Endometrial microvascular endothelial cells (primary cell): Measurements from ENCODE around the gene FOSL2. TPM values are rescaled to one million over a fixed set of nuclear protein-coding genes. Genes with fewer than 3 reads are reported as not detected.

ENCODE experiments used
- in situ Hi-C: cut with HindIII; loops from 2 replicates; pipeline ENCODE4 v1.10.0; 2017; ENCODE audit warnings: low sequenced_read_pairs, low pct_unique_long_range_greater_than_20kb; ENCODE audit errors: inconsistent ontology term
- total RNA-seq: library from RNA; depleted of rRNA; stranded (reverse); fragments of >200 nt; gene quantifications from one replicate; pipeline ENCODE4 v1.2.3, GENCODE V29; 2015; ENCODE audit errors: inconsistent ontology term

FOSL2 gene
- total RNA-seq, 1 donor from 2014 or later: 70.6 TPM

DNA sequence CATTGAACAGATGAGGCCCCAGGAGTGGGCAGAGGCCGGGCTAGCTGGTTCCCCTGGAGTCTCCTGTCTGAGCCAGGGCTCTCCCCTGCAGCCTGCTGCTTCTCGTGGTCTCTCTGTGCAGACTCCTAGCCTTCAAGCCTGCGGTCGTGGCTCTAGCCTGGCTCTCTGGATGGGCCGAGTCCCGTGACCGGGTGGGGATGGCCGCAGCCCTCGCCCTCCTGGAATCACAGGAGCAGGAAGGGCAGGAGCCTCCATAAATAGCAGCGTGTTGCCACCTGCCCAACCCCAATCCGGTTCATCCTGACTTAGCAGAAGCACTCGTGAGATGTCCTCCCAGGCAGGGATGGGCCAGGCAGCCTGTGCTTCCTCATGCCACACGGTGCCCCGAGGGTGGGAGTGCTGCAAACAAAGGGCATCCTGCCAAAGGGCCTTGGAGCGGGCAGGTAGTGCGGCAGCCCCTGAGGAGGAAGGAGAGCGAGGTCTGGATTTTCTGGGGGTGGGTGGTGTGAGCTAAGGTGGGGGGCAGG, 43.9 kb downstream of the FOSL2 start:
- in situ Hi-C loops: no loop called here

DNA sequence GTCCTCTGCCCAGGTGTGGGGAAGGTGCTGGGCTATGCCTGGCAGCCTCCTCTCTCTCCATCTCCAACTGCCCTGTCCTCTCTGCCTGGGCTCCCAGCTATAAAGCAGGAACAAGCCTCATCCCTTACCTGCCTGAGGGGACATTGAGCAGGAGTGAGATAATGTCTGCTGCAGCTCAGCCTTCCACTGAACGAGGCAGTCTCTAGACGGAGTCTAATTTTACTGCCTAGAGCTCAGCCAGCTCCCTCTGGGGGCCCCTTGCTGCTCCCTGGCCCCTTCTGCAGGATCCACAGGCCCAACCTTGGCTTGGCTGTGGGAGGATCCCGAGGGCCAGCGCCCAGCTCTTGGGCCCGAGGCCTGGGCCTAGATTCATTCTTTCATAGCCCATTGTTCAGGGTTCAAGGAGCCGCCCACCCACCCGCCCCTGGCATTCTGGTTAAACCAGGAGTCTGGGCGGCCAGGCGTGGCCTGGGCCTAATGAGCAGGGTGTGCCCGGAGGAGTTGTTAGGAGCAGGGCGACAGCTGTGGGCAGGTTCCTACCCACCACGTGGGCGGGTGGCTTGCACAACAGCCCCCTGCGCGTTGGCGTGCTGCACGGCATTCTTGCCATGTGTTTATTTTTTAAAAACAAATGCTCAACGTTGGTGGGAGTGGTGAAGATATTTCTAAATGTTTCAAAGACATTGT, 44.6 kb downstream of the FOSL2 start:
- in situ Hi-C loops: no loop called here

DNA sequence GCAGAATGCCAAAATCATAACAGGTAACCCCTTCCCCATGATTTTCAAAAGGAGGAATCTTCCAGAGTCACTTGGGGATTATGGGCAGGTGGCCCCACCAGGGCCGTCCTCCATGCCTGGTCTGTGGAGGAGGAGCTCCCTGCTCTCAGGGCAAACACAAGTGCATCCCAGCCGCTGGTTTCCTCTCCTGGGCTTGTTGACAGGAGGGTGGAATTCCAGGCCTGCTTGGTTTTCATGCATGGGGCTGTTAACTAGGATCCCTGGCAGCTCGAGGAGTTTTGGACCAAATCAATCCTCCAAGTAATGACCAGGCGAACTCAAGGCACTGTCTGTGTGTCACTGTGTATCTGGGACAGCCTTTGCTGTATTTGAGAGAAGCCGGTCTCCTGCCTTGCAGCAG, 45.3 kb downstream of the FOSL2 start:
- in situ Hi-C loops: no loop called here

DNA sequence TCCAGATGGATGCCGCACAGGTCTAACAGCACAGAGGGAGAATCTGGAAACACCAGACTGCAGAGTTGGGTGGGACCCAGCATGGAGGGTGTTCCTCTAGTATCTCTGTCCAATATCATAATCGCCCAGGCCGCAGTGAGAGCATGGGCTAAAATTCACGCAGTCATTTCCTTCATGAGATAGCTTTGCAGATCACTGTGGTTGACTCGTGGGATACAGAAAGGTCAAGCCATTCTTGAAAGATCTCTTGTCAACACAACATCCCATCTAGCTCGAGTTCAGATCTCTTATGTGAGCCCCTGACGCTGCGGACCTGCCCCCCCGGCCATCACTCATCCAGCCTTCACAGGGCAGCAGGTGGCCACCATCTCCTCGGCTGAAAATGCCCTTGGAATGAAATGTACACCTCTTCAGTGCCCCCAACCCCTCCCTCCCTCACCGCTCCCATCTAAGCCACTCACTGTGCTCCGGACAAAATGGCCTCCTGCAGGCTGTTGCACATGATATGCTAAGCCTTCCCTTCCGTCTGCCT, 45.9 kb downstream of the FOSL2 start:
- in situ Hi-C loops: no loop called here

DNA sequence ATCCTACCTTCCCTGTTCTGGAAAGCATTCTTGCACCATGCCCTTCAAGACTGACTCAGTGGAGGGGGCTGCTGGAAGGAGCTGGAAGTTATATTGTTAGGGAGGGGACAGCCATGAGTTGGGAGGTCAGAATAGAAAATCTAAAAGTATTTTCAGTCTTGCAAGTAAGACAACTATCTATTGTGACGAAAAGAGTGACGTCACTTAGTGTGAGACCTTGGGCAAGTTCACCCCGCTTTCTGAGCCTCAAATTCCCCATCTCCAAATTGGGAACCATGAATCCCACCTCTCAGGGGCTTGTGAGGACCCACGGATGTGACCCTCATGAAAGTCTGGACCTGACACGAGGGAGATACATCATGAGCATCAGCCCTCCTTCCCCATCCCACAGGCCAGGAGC, 46.5 kb downstream of the FOSL2 start:
- in situ Hi-C loops: no loop called here

- in situ Hi-C loops: no loop called here
Measured at GRCh38 chr2:28439763-28440162, 47.1 kb downstream of the FOSL2 start.

- in situ Hi-C loops: no loop called here
Measured at GRCh38 chr2:28442328-28442727, 49.7 kb downstream of the FOSL2 start.

DNA sequence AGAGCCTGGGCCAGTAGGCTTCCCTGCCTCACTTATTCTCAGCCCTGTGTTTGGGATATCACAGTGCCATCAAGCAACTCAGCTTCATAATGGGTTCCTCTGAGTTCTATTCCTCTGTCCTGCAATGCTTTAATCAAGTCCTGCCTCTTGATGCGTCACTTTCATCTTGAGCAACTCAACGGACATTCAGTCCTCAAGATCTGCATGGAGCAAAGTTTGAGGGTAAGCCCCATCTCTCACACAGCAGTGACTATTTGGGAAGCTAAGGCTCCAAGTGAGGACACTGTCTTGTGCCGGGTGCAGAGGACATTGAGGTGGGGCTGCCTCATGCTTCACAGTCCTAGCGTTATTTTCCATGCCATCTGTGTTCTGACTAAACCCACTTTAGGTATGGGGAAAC, 52.3 kb downstream of the FOSL2 start:
- in situ Hi-C loops: no loop called here

DNA sequence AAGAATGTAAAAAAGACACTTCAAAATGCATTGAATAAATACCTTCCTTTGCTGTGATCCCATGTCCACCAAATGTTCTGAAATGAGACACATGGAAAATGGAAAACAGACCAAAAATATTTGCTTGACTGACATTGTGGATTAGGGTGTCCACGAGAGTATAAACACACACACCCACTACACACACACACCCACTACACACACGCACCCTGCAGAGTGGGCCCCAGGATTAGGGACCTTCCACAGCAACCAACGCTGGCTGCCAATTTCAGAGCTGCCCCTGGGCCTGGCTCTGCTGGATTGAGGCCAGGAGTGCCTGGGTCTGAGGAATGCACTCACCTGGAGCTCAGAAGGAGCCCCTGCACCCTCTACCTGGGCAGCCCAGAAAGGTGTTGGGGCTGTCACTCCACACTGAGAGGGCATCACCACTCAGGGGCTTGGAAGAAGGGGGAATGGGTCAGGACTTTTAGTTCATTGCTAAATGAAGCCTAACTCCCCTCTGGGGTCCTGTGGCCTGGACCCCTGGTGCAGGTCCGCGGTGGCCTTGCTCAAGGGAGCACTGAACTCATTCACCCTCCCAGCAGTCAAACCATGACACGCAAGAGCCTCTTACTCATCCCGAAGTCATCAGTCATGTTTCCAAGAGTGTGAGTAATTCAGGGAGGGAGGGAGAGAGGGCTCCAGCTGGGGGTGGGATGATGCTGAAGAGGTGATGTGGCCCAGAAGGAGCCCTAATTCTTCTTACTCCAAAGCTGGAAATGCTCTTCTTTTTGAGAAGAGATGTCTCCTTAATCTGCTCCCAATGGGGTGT, 53.0 kb downstream of the FOSL2 start:
- in situ Hi-C loops: no loop called here

GRCh38 chr2:28446531-28446930, 53.9 kb downstream of the FOSL2 start:
- in situ Hi-C loops: no loop called here

GRCh38 chr2:28447086-28447485, 54.4 kb downstream of the FOSL2 start:
- in situ Hi-C loops: no loop called here

GRCh38 chr2:28447943-28448792, 55.5 kb downstream of the FOSL2 start:
- in situ Hi-C loops: no loop called here

DNA sequence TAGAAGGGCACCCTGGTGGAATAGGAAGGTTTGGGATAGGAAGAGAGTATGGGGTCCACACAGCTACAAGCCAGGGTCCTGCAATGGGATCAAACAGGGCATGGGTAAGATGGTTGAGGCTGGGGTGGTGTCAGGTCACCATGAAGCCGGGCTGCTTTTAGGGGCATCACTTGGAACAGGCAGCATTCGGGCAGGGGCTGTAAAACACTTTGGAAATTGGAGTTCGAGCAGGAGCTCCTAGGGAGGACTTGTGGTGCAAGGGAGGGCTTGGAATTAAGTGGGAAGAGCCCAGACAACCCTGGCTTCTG, 56.1 kb downstream of the FOSL2 start:
- in situ Hi-C loops: no loop called here

DNA sequence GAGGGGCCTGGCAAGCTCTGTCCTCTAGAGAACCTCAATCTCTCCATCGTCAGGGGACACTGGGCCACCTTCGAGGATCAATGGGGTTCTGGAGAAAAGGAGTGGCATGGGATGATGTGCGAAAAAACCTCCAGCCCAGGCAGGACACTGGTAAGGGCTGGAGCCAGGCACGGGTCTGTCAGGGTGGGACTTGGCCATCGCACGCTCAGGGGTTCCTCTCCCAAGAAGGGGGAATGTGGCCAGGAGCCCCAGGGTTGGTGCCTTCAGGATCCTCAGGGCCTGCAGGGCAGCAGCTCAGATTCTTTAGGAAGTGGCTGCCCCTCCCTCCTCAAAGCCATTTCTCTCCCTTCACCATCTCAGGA, 56.4 kb downstream of the FOSL2 start:
- in situ Hi-C loops: no loop called here

DNA sequence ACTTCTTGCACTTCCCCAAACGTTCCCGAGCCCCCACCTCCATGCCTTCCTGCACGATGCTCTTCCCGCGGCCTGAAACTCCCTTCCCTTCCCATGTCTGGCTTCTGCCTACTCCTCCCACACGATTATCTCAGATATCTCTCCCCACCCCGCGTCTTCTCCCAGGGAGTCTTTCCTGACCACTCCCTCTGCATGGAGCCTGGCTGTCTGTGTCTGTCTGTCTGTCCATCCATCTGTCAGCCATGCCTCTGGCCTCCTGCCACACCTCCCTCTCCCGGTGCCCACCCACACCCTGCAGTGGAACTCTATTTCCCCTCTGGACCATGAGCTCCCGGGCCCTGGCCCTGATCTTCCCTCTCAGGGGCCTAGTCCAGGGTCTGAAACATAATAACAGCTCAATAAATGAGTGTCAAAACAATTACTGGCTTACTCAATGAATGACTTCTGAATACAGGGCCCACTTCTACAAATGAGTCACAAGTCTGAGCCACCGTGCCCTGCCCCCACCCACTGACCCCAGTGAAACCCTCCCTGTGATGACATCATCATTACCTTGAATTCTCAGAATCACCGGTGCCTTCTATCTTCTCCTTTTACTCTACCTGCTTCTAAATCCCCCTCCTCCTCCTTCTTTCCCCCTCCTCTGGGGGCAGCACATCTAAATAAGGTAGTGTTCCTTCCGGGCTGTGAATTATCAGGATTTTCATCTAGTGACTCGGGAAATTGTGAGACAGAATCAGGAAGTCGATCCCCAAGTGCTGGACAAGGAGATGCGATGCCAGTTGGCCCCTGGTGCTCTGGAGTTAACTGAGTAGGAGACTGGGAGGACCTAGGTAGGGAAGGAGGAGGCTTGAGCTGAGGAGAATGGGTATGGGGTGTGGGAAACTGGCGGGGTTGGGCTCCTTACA, 57.1 kb downstream of the FOSL2 start:
- in situ Hi-C loops: no loop called here

GRCh38 chr2:28450901-28451565, 58.4 kb downstream of the FOSL2 start:
- in situ Hi-C loops: no loop called here

DNA sequence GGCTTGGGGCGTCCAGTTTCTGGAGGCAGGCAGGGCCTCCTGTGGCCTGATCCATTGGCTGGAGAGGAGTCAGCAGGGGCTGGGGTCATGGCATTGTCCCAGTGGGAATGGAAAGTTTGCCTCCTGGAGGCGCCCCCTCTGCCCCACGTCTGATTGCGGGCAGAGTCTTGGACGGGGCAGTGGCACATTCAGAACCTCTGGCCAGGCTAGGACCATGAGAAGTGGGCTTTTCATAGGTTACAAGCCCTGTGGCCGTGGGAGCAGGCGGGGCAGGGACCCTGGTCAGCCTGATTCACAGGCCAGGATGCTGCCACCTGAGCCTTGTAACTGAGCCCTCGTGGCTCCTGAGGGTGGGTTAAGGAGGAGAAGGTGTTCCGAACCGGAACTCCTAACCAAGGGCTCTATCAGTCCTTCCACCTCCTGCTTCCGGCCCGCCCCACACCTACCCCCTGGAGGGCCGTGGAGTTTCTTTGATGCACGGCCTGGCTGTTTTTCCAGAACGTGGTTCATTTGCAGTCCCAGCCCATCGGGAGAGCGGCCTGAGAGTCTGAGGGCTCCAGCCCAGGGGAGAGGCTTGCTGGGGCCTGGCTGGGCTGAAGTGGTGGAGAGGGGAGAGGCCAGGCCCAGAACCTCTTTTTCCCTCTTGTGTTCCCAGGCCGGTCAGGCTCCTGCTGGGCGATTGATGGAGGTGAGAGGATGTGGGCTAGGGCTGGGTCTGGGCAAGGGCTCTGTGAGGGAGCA, 59.3 kb downstream of the FOSL2 start:
- in situ Hi-C loops: no loop called here
